H9 (cell line): ENCODE measurements around the gene SPTBN1. TPM values are rescaled to one million over a fixed set of nuclear protein-coding genes. Genes with fewer than 3 reads are reported as not detected.

Experiments used
- DNase-seq: peaks from one replicate; pipeline ENCODE4 v3.0.0-alpha.2; 2017
- H2AFZ ChIP-seq: one replicate; pipeline ENCODE4 v1.6.1; 2013; ENCODE audit warnings: mild to moderate bottlenecking, low read length, control low read depth, moderate library complexity
- H2AK5ac ChIP-seq: 2 replicates; pipeline ENCODE4 v1.6.1; 2013; ENCODE audit warnings: low read length, control low read depth, mixed read lengths; ENCODE audit not compliant: insufficient read length
- H2BK120ac ChIP-seq: one replicate; pipeline ENCODE4 v1.6.1; 2013; ENCODE audit warnings: low read depth, mild to moderate bottlenecking, low read length, control low read depth, inconsistent platforms; ENCODE audit not compliant: poor library complexity, severe bottlenecking
- H2BK12ac ChIP-seq: 2 replicates; pipeline ENCODE4 v1.6.1; 2013; ENCODE audit warnings: low read length, control low read depth, mixed read lengths, low read depth; ENCODE audit not compliant: insufficient read length
- H2BK15ac ChIP-seq: 2 replicates; pipeline ENCODE4 v1.6.1; 2013; ENCODE audit warnings: low read depth, low read length, control low read depth
- H2BK20ac ChIP-seq: one replicate; pipeline ENCODE4 v1.6.1; 2013; ENCODE audit warnings: low read depth, mild to moderate bottlenecking, low read length, control low read depth, inconsistent platforms; ENCODE audit not compliant: poor library complexity, severe bottlenecking
- H2BK5ac ChIP-seq: 2 replicates; pipeline ENCODE4 v1.6.1; 2013; ENCODE audit warnings: low read length, control low read depth, mixed read lengths; ENCODE audit not compliant: insufficient read length
- H3K14ac ChIP-seq: 2 replicates; pipeline ENCODE4 v1.6.1; 2013; ENCODE audit warnings: low read length, control low read depth; ENCODE audit not compliant: insufficient read depth
- H3K18ac ChIP-seq: 2 replicates; pipeline ENCODE4 v1.6.1; 2013; ENCODE audit warnings: low read depth, mild to moderate bottlenecking, mixed read lengths, low read length, control low read depth; ENCODE audit not compliant: insufficient read length
- H3K23ac ChIP-seq: 2 replicates; pipeline ENCODE4 v1.6.1; 2013; ENCODE audit warnings: low read length, control low read depth, mixed read lengths, low read depth; ENCODE audit not compliant: insufficient read length
- H3K23me2 ChIP-seq: 2 replicates; pipeline ENCODE4 v1.6.1; 2013; ENCODE audit warnings: low read depth, mild to moderate bottlenecking, mixed read lengths, low read length, control low read depth; ENCODE audit not compliant: insufficient read length, poor library complexity, severe bottlenecking
- H3K27ac ChIP-seq: 2 replicates; pipeline ENCODE4 v1.5.1; 2013; ENCODE audit warnings: low read length, control low read depth, mixed read lengths, low read depth; ENCODE audit not compliant: insufficient read length
- H3K27me3 ChIP-seq: 2 replicates; pipeline ENCODE4 v1.6.1; 2013; ENCODE audit warnings: low read length, control low read depth, inconsistent platforms; ENCODE audit not compliant: insufficient read depth
- H3K4ac ChIP-seq: 2 replicates; pipeline ENCODE4 v1.6.1; 2013; ENCODE audit warnings: low read depth, mild to moderate bottlenecking, control low read depth, inconsistent platforms, low read length, moderate library complexity
- H3K4me1 ChIP-seq: 2 replicates; pipeline ENCODE4 v1.6.1; 2013; ENCODE audit warnings: low read length, control low read depth, inconsistent platforms; ENCODE audit not compliant: insufficient read depth
- H3K4me2 ChIP-seq: 2 replicates; pipeline ENCODE4 v1.6.1; 2013; ENCODE audit warnings: low read length, control low read depth, mixed read lengths; ENCODE audit not compliant: insufficient read length, insufficient read depth
- H3K56ac ChIP-seq: 2 replicates; pipeline ENCODE4 v1.6.1; 2013; ENCODE audit warnings: low read depth, mild to moderate bottlenecking, mixed read lengths, low read length, control low read depth; ENCODE audit not compliant: insufficient read length
- H3K79me1 ChIP-seq: 2 replicates; pipeline ENCODE4 v1.6.1; 2013; ENCODE audit warnings: low read depth, mild to moderate bottlenecking, moderate library complexity, low read length, control low read depth, inconsistent platforms; ENCODE audit not compliant: insufficient read depth, poor library complexity, severe bottlenecking
- H3K79me2 ChIP-seq: 2 replicates; pipeline ENCODE4 v1.6.1; 2013; ENCODE audit warnings: low read length, control low read depth, inconsistent platforms; ENCODE audit not compliant: insufficient read depth
- H3K9ac ChIP-seq: 2 replicates; pipeline ENCODE4 v1.6.1; 2013; ENCODE audit warnings: low read length, control low read depth, mixed read lengths; ENCODE audit not compliant: insufficient read length; ENCODE audit errors: extremely low read depth
- H3K9me3 ChIP-seq: one replicate; pipeline ENCODE4 v1.6.1; 2013; ENCODE audit warnings: low read depth, low read length, inconsistent platforms; ENCODE audit not compliant: control insufficient read depth
- H3T11ph ChIP-seq: one replicate; pipeline ENCODE4 v1.6.1; 2013; ENCODE audit warnings: mild to moderate bottlenecking, low read length, control low read depth, inconsistent platforms
- H4K20me1 ChIP-seq: one replicate; pipeline ENCODE4 v1.6.1; 2013; ENCODE audit not compliant: control insufficient read depth, insufficient read length, insufficient read depth
- H4K5ac ChIP-seq: 2 replicates; pipeline ENCODE4 v1.6.1; 2013; ENCODE audit warnings: low read depth, mild to moderate bottlenecking, mixed read lengths, low read length, control low read depth; ENCODE audit not compliant: insufficient read length
- H4K8ac ChIP-seq: replicated peaks from 2 replicates; pipeline ENCODE4 v1.6.1; 2013; ENCODE audit warnings: low read length, control low read depth, mixed read lengths, low read depth; ENCODE audit not compliant: insufficient read length
- H4K91ac ChIP-seq: 2 replicates; pipeline ENCODE4 v1.6.1; 2013; ENCODE audit warnings: low read depth, mild to moderate bottlenecking, moderate library complexity, mixed read lengths, low read length, control low read depth; ENCODE audit not compliant: insufficient read length
- H3K27ac Mint-ChIP-seq, 3 experiments: 2 replicates in 2 of 3; 3 replicates in 1 of 3; pipeline ENCODE4 v1.8.0; 2020 to 2021; ENCODE audit warnings: mixed read lengths in 3 of 3, mild to moderate bottlenecking in 1 of 3, moderate library complexity in 1 of 3
- H3K27me3 Mint-ChIP-seq: 2 replicates; pipeline ENCODE4 v1.8.0; 2021; ENCODE audit warnings: low read depth, mild to moderate bottlenecking, moderate library complexity, mixed read lengths
- H3K36me3 Mint-ChIP-seq, 3 experiments: 2 replicates in 2 of 3; 3 replicates in 1 of 3; pipeline ENCODE4 v1.8.0; 2020 to 2021; ENCODE audit warnings: low read depth in 3 of 3, mixed read lengths in 3 of 3; ENCODE audit not compliant: insufficient read depth in 1 of 3
- H3K4me1 Mint-ChIP-seq, 2 experiments: 2 replicates each; pipeline ENCODE4 v1.8.0; 2020; ENCODE audit warnings: mixed read lengths in 2 of 2
- H3K4me3 Mint-ChIP-seq, 2 experiments: 2 replicates in 1 of 2; 3 replicates in 1 of 2; pipeline ENCODE4 v1.8.0; 2020 to 2021; ENCODE audit warnings: mild to moderate bottlenecking in 2 of 2, mixed read lengths in 2 of 2, moderate library complexity in 1 of 2
- H3K9me3 Mint-ChIP-seq, 2 experiments: 2 replicates in 1 of 2; 3 replicates in 1 of 2; pipeline ENCODE4 v1.8.0; 2020; ENCODE audit warnings: mild to moderate bottlenecking in 2 of 2, mixed read lengths in 2 of 2, moderate library complexity in 1 of 2
- CTCF ChIP-seq: fragments of 200-600 bp; sonication (generic); conservative IDR thresholded peaks from 3 replicates; pipeline ENCODE4 v1.8.0; 2021; ENCODE audit warnings: antibody characterized with exemption, mild to moderate bottlenecking
- WGBS: extraction: QIAGEN DNeasy Blood & Tissue Kit; methylation state at CpG from one replicate; pipeline ENCODE4 v1.1.7; 2013; ENCODE audit warnings: missing lambda C conversion rate, low lambda C conversion rate, mixed read lengths; ENCODE audit not compliant: insufficient read length; ENCODE audit errors: extremely low coverage; 5-methylcytosine and 5-hydroxymethylcytosine counted together
- total RNA-seq: library from RNA; stranded (reverse); gene quantifications from 2 replicates; pipeline ENCODE4 v1.2.1, GENCODE V29; 2021

Gene SPTBN1
- total RNA-seq, 1 experiment from 2014 or later: 164 TPM

GRCh38 chr2:54543733-54544396, 87.7 kb downstream of the SPTBN1 start:
- Histone ChIP-seq H3K9ac (no peak overlapping the region), H4K8ac (no peak overlapping the region), H4K20me1 (no peaks in the 10 kb centered on the region), H3T11ph (no peak overlapping the region), H2AFZ (no peak overlapping the region), H3K79me1 (no peaks in the 10 kb centered on the region), H2BK20ac (no peak overlapping the region), H3K23ac (no peak overlapping the region), H3K14ac (no peak overlapping the region), H4K91ac (no peak overlapping the region), H3K4me1 (no peaks in the 10 kb centered on the region), H3K56ac (no peak overlapping the region), H2AK5ac (no peak overlapping the region), H3K9me3 (no peaks in the 10 kb centered on the region), H3K27ac (no peak overlapping the region), H2BK12ac (no peak overlapping the region), H3K27me3 (no peaks in the 10 kb centered on the region), H2BK120ac (no peak overlapping the region), H3K18ac (no peak overlapping the region), H3K23me2 (no peaks in the 10 kb centered on the region), H3K4ac (no peak overlapping the region), H2BK15ac (no peak overlapping the region), H3K4me2 (no peak overlapping the region), H3K79me2 (no peaks in the 10 kb centered on the region), H2BK5ac (no peak overlapping the region), H4K5ac (no peak overlapping the region)
- TF ChIP-seq CTCF: no peak
- Mint-ChIP-seq H3K27me3 (no peaks in the 10 kb centered on the region), H3K9me3 (no peaks in the 10 kb centered on the region), H3K36me3 (no peaks in the 10 kb centered on the region; a peak in 1 of 7 replicates), H3K4me3 (no peak overlapping the region), H3K4me1 (peaks cover 7 to 10% of the 10 kb centered on the region in 2 experiments), H3K27ac (no peak overlapping the region; a peak in 1 of 7 replicates)
- WGBS: no CpG with 5 or more reads among the region's 3 CpGs
- DNase-seq: no peak
